T-cell (primary cell): Measurements from ENCODE around the gene ZSCAN1. TPM values are rescaled to one million over a fixed set of nuclear protein-coding genes. Genes with fewer than 3 reads are reported as not detected.

Experiments
- ATAC-seq, 4 experiments: fragments of 200-7000 bp in 3 of 4; fragments of 150-1000 bp in 1 of 4; cut with Tn5 transposase; replicated peaks in 1 of 4; 1 replicate in 3 of 4; 2 replicates in 1 of 4; pipeline ENCODE4 v1.10.0; 2021; ENCODE audit warnings: moderate library complexity in 3 of 4, mild to moderate bottlenecking in 2 of 4, moderate number of reproducible peaks in 1 of 4
- CTCF ChIA-PET, 2 donors: fragments of 300-600 bp; sonication (Branson Sonifier 250); formaldehyde crosslinking; loops; one replicate each; lab custom pipeline; 2022; ENCODE audit warnings: antibody characterized with exemption in 2 of 2; lab: Charles Lee
- POLR2A ChIA-PET, 2 donors: fragments of 300-600 bp; sonication (Branson Sonifier 250); formaldehyde crosslinking; loops; one replicate each; lab custom pipeline; 2022; ENCODE audit warnings: antibody characterized with exemption in 2 of 2; lab: Charles Lee
- DNase-seq, 35 experiments: peaks; one replicate each; pipeline versions ENCODE4 v3.0.0 to v3.0.0-alpha.2; 2013 to 2023
- H3K27ac ChIP-seq: one replicate; pipeline ENCODE4 v1.5.1; 2013; ENCODE audit warnings: low read length
- H3K27me3 ChIP-seq, 2 experiments: replicated peaks in 1 of 2; 1 replicate in 1 of 2; 2 replicates in 1 of 2; pipeline versions ENCODE4 v1.6.1 to v1.7.0; 2013; ENCODE audit warnings: low read length in 1 of 2, mixed read lengths in 1 of 2; ENCODE audit not compliant: control insufficient read depth in 2 of 2, insufficient read depth in 2 of 2; ENCODE audit errors: extremely low read depth in 1 of 2
- H3K36me3 ChIP-seq, 2 donors: 1 replicate in 1 of 2; 2 replicates in 1 of 2; pipeline versions ENCODE4 v1.6.1 to v1.7.0; 2013; ENCODE audit warnings: low read length in 1 of 2; ENCODE audit not compliant: control insufficient read depth in 2 of 2, insufficient read depth in 1 of 2; ENCODE audit errors: extremely low read depth in 1 of 2
- H3K4me1 ChIP-seq, 2 experiments: 1 replicate in 1 of 2; 2 replicates in 1 of 2; pipeline versions ENCODE4 v1.6.1 to v1.7.0; 2013; ENCODE audit warnings: low read length in 2 of 2, mixed read lengths in 1 of 2; ENCODE audit not compliant: insufficient read depth in 2 of 2, control insufficient read depth in 1 of 2; ENCODE audit errors: extremely low read depth in 1 of 2
- H3K4me3 ChIP-seq, 2 donors: 1 replicate in 1 of 2; 2 replicates in 1 of 2; pipeline versions ENCODE4 v1.5.1 to v1.7.0; 2013; ENCODE audit warnings: mild to moderate bottlenecking in 2 of 2, low read length in 1 of 2, moderate library complexity in 1 of 2; ENCODE audit not compliant: control insufficient read depth in 1 of 2; ENCODE audit errors: extremely low read depth in 1 of 2
- H3K9me3 ChIP-seq: 2 replicates; pipeline ENCODE4 v1.7.0; 2013
- H3K27ac Mint-ChIP-seq, 2 donors: one replicate each; pipeline ENCODE4 v1.8.0; 2020 to 2021; ENCODE audit warnings: mild to moderate bottlenecking in 2 of 2, mixed read lengths in 2 of 2
- H3K27me3 Mint-ChIP-seq, 2 donors: one replicate each; pipeline ENCODE4 v1.8.0; 2021 to 2022; ENCODE audit warnings: mixed read lengths in 2 of 2
- H3K36me3 Mint-ChIP-seq: one replicate; pipeline ENCODE4 v1.8.0; 2021; ENCODE audit warnings: mixed read lengths
- H3K4me1 Mint-ChIP-seq, 3 donors: one replicate each; pipeline ENCODE4 v1.8.0; 2020 to 2022; ENCODE audit warnings: mixed read lengths in 3 of 3, mild to moderate bottlenecking in 1 of 3
- H3K4me3 Mint-ChIP-seq, 3 donors: one replicate each; pipeline ENCODE4 v1.8.0; 2020 to 2022; ENCODE audit warnings: mild to moderate bottlenecking in 3 of 3, mixed read lengths in 3 of 3, moderate library complexity in 3 of 3
- H3K9me3 Mint-ChIP-seq, 3 donors: one replicate each; pipeline ENCODE4 v1.8.0; 2020 to 2022; ENCODE audit warnings: mixed read lengths in 3 of 3
- WGBS: methylation state at CpG from one replicate; pipeline ENCODE4 v1.1.5; 2013; ENCODE audit warnings: missing lambda C conversion rate; ENCODE audit not compliant: insufficient coverage; 5-methylcytosine and 5-hydroxymethylcytosine counted together
- total RNA-seq, 35 experiments: library from RNA in 6 of 35; stranded (reverse) in 6 of 35; fragments of 120-200 nt in 1 of 35; gene quantifications; one replicate each; pipeline versions ENCODE4 v1.2.1 to v1.2.4 and lab custom pipeline; 2013 to 2026

The ZSCAN1 gene
- total RNA-seq, 5 donors from 2014 or later (not counting 1 experiment from before 2014, with no cell fraction given) = not detected

- POLR2A ChIA-PET = interaction anchor here in 1 of 2 donors (0.6 kb wide), 1 partner anchor 112 kb away, joined by 3 read pairs; no protein-coding TSS in a partner anchor
- H3K4me3 Mint-ChIP-seq = no peak overlapping the region
- Histone ChIP-seq H3K4me3 (no peak overlapping the region), H3K36me3 (no peaks in the 10 kb centered on the region), H3K27me3 (peaks cover 0 to 27% of the 10 kb centered on the region in 2 experiments), H3K27ac (no peak overlapping the region), H3K9me3 (no peaks in the 10 kb centered on the region), H3K4me1 (no peaks in the 10 kb centered on the region)
- H3K36me3 Mint-ChIP-seq = peaks cover 9% of the 10 kb centered on the region
- DNase-seq (no peak), ATAC-seq (no peak)
- H3K9me3 Mint-ChIP-seq = peaks cover 22 to 46% (median 30%) of the 10 kb centered on the region in 3 donors
- no peaks in the 10 kb centered on the region for H3K27me3 Mint-ChIP-seq
- CTCF ChIA-PET = no interaction called here
- 77% methylated on average over 31 of the region's 42 CpGs for WGBS
- no peak overlapping the region for H3K27ac Mint-ChIP-seq
- H3K4me1 Mint-ChIP-seq = no peaks in the 10 kb centered on the region
Measured at GRCh38 chr19:58044391-58044790, 10.6 kb downstream of the ZSCAN1 start.

- Mint-ChIP-seq H3K36me3 (peaks cover 9% of the 10 kb centered on the region), H3K4me1 (no peaks in the 10 kb centered on the region), H3K4me3 (no peak overlapping the region), H3K27me3 (no peaks in the 10 kb centered on the region), H3K9me3 (peaks cover 23 to 50% (median 33%) of the 10 kb centered on the region in 3 donors), H3K27ac (no peak overlapping the region)
- POLR2A ChIA-PET = no interaction called here
- Histone ChIP-seq H3K27ac (no peak overlapping the region), H3K27me3 (peaks cover 0 to 26% of the 10 kb centered on the region in 2 experiments), H3K4me1 (no peaks in the 10 kb centered on the region), H3K9me3 (no peaks in the 10 kb centered on the region), H3K36me3 (no peaks in the 10 kb centered on the region), H3K4me3 (no peak overlapping the region)
- no peak for ATAC-seq
- CTCF ChIA-PET = no interaction called here
- DNase-seq = no peak
- WGBS = 95% methylated on average over 26 of the region's 26 CpGs
Measured at GRCh38 chr19:58044886-58045285, 11.1 kb downstream of the ZSCAN1 start.

- Histone ChIP-seq H3K4me3 (no peak overlapping the region), H3K27me3 (peaks cover 0 to 21% of the 10 kb centered on the region in 2 experiments), H3K9me3 (no peaks in the 10 kb centered on the region), H3K4me1 (no peaks in the 10 kb centered on the region), H3K36me3 (no peaks in the 10 kb centered on the region), H3K27ac (no peak overlapping the region)
- H3K4me1 Mint-ChIP-seq = no peaks in the 10 kb centered on the region
- ChIA-PET CTCF (no interaction called here), POLR2A (no interaction called here)
- ATAC-seq (no peak), DNase-seq (no peak)
- H3K4me3 Mint-ChIP-seq = no peak overlapping the region
- peaks cover 23 to 49% (median 34%) of the 10 kb centered on the region in 3 donors for H3K9me3 Mint-ChIP-seq
- H3K27me3 Mint-ChIP-seq = no peaks in the 10 kb centered on the region
- 94% methylated on average over 24 of the region's 24 CpGs for WGBS
- peaks cover 9% of the 10 kb centered on the region for H3K36me3 Mint-ChIP-seq
- H3K27ac Mint-ChIP-seq = no peak overlapping the region
Measured at GRCh38 chr19:58045411-58046050, 11.7 kb downstream of the ZSCAN1 start.

- no peak overlapping the region for H3K27ac Mint-ChIP-seq
- ATAC-seq = no peak
- no peaks in the 10 kb centered on the region for H3K36me3 ChIP-seq
- no peaks in the 10 kb centered on the region for H3K27me3 Mint-ChIP-seq
- no peaks in the 10 kb centered on the region for H3K4me1 ChIP-seq
- H3K4me3 ChIP-seq = no peak overlapping the region
- H3K27ac ChIP-seq = no peak overlapping the region
- H3K27me3 ChIP-seq = peaks cover 0 to 19% of the 10 kb centered on the region in 2 experiments
- no peak overlapping the region for H3K4me3 Mint-ChIP-seq
- H3K4me1 Mint-ChIP-seq = no peaks in the 10 kb centered on the region
- H3K36me3 Mint-ChIP-seq = peaks cover 12% of the 10 kb centered on the region
- H3K9me3 ChIP-seq = no peaks in the 10 kb centered on the region
- 82% methylated on average over 7 of the region's 7 CpGs for WGBS
- ChIA-PET POLR2A (no interaction called here), CTCF (no interaction called here)
- peaks cover 19 to 48% (median 30%) of the 10 kb centered on the region in 3 donors for H3K9me3 Mint-ChIP-seq
- DNase-seq = no peak
Measured at GRCh38 chr19:58046856-58047255, 13.0 kb downstream of the ZSCAN1 start.

- Mint-ChIP-seq H3K27me3 (no peaks in the 10 kb centered on the region), H3K4me1 (no peaks in the 10 kb centered on the region), H3K4me3 (no peak overlapping the region), H3K36me3 (peaks cover 13% of the 10 kb centered on the region), H3K27ac (no peak overlapping the region), H3K9me3 (peaks cover 18 to 46% (median 31%) of the 10 kb centered on the region in 3 donors)
- H3K4me1 ChIP-seq = no peaks in the 10 kb centered on the region
- ATAC-seq = no peak
- no peaks in the 10 kb centered on the region for H3K36me3 ChIP-seq
- no peak for DNase-seq
- peaks cover 0 to 19% of the 10 kb centered on the region in 2 experiments for H3K27me3 ChIP-seq
- CTCF ChIA-PET = no interaction called here
- POLR2A ChIA-PET = no interaction called here
- no peak overlapping the region for H3K4me3 ChIP-seq
- no peaks in the 10 kb centered on the region for H3K9me3 ChIP-seq
- no peak overlapping the region for H3K27ac ChIP-seq
- 87% methylated on average over 12 of the region's 12 CpGs for WGBS
Measured at GRCh38 chr19:58047672-58048071, 13.8 kb downstream of the ZSCAN1 start.

DNA sequence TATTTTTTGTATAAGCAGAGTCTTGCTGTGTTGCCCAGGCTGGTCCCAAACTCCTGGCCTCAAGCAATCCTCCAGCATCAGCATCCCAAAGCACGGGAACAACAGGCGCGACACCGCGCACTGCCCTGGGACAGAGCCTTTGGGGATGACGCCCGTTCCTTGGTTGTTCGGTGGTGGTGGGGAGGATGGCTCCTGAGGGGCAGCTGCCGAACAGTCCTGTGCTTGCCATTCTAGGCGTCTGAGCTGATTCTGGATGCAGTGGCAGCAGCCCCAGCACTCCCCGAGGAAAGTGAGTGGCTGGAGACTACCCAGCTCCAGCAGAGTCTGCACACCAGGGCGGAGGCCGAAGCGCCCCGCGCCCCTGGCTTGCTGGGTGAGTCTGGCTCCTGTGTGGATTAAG lies 18.4 kb downstream of the ZSCAN1 start:
- H3K9me3 Mint-ChIP-seq = peaks cover 16 to 44% (median 30%) of the 10 kb centered on the region in 3 donors
- peaks cover 0 to 5% (median 0%) of the 10 kb centered on the region in 3 donors for H3K4me1 Mint-ChIP-seq
- CTCF ChIA-PET = no interaction called here
- Histone ChIP-seq H3K27me3 (peaks cover 0 to 50% of the 10 kb centered on the region in 2 experiments), H3K4me1 (no peaks in the 10 kb centered on the region), H3K9me3 (no peaks in the 10 kb centered on the region), H3K36me3 (no peaks in the 10 kb centered on the region), H3K4me3 (no peak overlapping the region), H3K27ac (no peak overlapping the region)
- H3K27ac Mint-ChIP-seq = no peak overlapping the region
- POLR2A ChIA-PET = no interaction called here
- no peak overlapping the region for H3K4me3 Mint-ChIP-seq
- DNase-seq (no peak), ATAC-seq (no peak)
- H3K27me3 Mint-ChIP-seq = peaks cover 16% of the 10 kb centered on the region in 2 donors
- peaks cover 19% of the 10 kb centered on the region for H3K36me3 Mint-ChIP-seq
- WGBS = 98% methylated on average over 7 of the region's 16 CpGs
